IMR-90 (cell line): ENCODE results near the gene NRF1.

Source experiments
- BHLHE40 ChIP-seq: fragments of 150-350 bp; IDR thresholded peaks from 2 replicates; pipeline ENCODE4 v1.6.1; 2016; ENCODE audit warnings: mild to moderate bottlenecking, low read depth, low read length
- CEBPB ChIP-seq: IDR thresholded peaks from 2 replicates; pipeline ENCODE4 v1.6.1; 2012; ENCODE audit warnings: low read depth, low read length, improper control_type of control experiment
- MAFK ChIP-seq: IDR thresholded peaks from 2 replicates; pipeline ENCODE4 v1.6.1; 2012; ENCODE audit warnings: low read depth, low read length, improper control_type of control experiment
- MAZ ChIP-seq: IDR thresholded peaks from 2 replicates; pipeline ENCODE4 v1.6.1; 2012; ENCODE audit warnings: low read depth, mild to moderate bottlenecking, low read length, improper control_type of control experiment, moderate library complexity, borderline replicate concordance
- MXI1 ChIP-seq: IDR thresholded peaks from 2 replicates; pipeline ENCODE4 v1.6.1; 2012; ENCODE audit warnings: low read depth, mild to moderate bottlenecking, low read length, moderate library complexity, borderline replicate concordance
- NFE2L2 ChIP-seq: fragments of 150-350 bp; IDR thresholded peaks from 2 replicates; pipeline ENCODE4 v1.6.1; 2016; ENCODE audit warnings: low read depth, mild to moderate bottlenecking, low read length
- POLR2A ChIP-seq: IDR thresholded peaks from 2 replicates; pipeline ENCODE4 v1.6.1; 2012; ENCODE audit warnings: mild to moderate bottlenecking, low read depth, low read length
- RAD21 ChIP-seq: IDR thresholded peaks from 2 replicates; pipeline ENCODE4 v1.6.1; 2012; ENCODE audit warnings: low read length, improper control_type of control experiment
- RCOR1 ChIP-seq: IDR thresholded peaks from 2 replicates; pipeline ENCODE4 v1.6.1; 2012; ENCODE audit warnings: mild to moderate bottlenecking, low read length, improper control_type of control experiment; ENCODE audit not compliant: insufficient replicate concordance
- RFX5 ChIP-seq: IDR thresholded peaks from 2 replicates; pipeline ENCODE4 v1.8.0; 2012; ENCODE audit warnings: low read depth, mild to moderate bottlenecking, low read length, moderate library complexity
- SMC3 ChIP-seq: fragments of 150-350 bp; IDR thresholded peaks from 2 replicates; pipeline ENCODE4 v1.6.1; 2016; ENCODE audit warnings: low read depth, mild to moderate bottlenecking, antibody characterized with exemption, low read length, moderate library complexity
- TF ChIP-seq, protein P1 (sequence below): conservative IDR thresholded peaks from 2 replicates; pipeline ENCODE4 v1.5.1; 2012; ENCODE audit warnings: mild to moderate bottlenecking, low read depth, low read length, improper control_type of control experiment
- TF ChIP-seq, protein P2 (sequence below): fragments of 150-350 bp; IDR thresholded peaks from 2 replicates; pipeline ENCODE4 v1.6.1; 2017; ENCODE audit warnings: mild to moderate bottlenecking, antibody characterized with exemption, low read length, low read depth
- TF ChIP-seq, protein P3 (sequence below): fragments of 150-350 bp; IDR thresholded peaks from 2 replicates; pipeline ENCODE4 v1.6.1; 2016; ENCODE audit warnings: low read depth, mild to moderate bottlenecking, low read length, moderate library complexity, borderline replicate concordance

- TF ChIP-seq, protein P1, sequence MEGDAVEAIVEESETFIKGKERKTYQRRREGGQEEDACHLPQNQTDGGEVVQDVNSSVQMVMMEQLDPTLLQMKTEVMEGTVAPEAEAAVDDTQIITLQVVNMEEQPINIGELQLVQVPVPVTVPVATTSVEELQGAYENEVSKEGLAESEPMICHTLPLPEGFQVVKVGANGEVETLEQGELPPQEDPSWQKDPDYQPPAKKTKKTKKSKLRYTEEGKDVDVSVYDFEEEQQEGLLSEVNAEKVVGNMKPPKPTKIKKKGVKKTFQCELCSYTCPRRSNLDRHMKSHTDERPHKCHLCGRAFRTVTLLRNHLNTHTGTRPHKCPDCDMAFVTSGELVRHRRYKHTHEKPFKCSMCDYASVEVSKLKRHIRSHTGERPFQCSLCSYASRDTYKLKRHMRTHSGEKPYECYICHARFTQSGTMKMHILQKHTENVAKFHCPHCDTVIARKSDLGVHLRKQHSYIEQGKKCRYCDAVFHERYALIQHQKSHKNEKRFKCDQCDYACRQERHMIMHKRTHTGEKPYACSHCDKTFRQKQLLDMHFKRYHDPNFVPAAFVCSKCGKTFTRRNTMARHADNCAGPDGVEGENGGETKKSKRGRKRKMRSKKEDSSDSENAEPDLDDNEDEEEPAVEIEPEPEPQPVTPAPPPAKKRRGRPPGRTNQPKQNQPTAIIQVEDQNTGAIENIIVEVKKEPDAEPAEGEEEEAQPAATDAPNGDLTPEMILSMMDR: no peak
- TF ChIP-seq, protein P2, sequence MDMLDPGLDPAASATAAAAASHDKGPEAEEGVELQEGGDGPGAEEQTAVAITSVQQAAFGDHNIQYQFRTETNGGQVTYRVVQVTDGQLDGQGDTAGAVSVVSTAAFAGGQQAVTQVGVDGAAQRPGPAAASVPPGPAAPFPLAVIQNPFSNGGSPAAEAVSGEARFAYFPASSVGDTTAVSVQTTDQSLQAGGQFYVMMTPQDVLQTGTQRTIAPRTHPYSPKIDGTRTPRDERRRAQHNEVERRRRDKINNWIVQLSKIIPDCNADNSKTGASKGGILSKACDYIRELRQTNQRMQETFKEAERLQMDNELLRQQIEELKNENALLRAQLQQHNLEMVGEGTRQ: no peak
- TF ChIP-seq POLR2A (no peak), CEBPB (no peak), SMC3 (no peak), RFX5 (no peak), MAZ (no peak), BHLHE40 (no peak), RCOR1 (no peak), RAD21 (no peak), MXI1 (no peak), MAFK (no peak), NFE2L2 (no peak)
- TF ChIP-seq, protein P3, sequence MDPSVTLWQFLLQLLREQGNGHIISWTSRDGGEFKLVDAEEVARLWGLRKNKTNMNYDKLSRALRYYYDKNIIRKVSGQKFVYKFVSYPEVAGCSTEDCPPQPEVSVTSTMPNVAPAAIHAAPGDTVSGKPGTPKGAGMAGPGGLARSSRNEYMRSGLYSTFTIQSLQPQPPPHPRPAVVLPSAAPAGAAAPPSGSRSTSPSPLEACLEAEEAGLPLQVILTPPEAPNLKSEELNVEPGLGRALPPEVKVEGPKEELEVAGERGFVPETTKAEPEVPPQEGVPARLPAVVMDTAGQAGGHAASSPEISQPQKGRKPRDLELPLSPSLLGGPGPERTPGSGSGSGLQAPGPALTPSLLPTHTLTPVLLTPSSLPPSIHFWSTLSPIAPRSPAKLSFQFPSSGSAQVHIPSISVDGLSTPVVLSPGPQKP: no peak
These were observed 25.1 kb downstream of the NRF1 start for GRCh38 chr7:129636641-129637040.
